Osteoblast (primary cell): ENCODE data around the gene DOK7. TPM values are rescaled to one million over a fixed set of nuclear protein-coding genes. Genes with fewer than 3 reads are reported as not detected.

Experiments
- DNase-seq: peaks from one replicate; pipeline ENCODE4 v3.0.0; 2011; ENCODE audit warnings: low spot score, mixed read lengths; ENCODE audit not compliant: insufficient read length; ENCODE audit errors: missing footprints
- H2AFZ ChIP-seq: 2 replicates; pipeline ENCODE4 v1.6.0; 2011; ENCODE audit warnings: mild to moderate bottlenecking, low read length
- H3K27ac ChIP-seq: 2 replicates; pipeline ENCODE4 v1.5.1; 2011; ENCODE audit warnings: mild to moderate bottlenecking, low read depth, low read length, moderate library complexity
- H3K27me3 ChIP-seq: 2 replicates; pipeline ENCODE4 v1.6.0; 2012; ENCODE audit warnings: mild to moderate bottlenecking, control low read depth, inconsistent platforms, low read length, moderate library complexity; ENCODE audit not compliant: insufficient read depth
- H3K36me3 ChIP-seq: 2 replicates; pipeline ENCODE4 v1.5.1; 2011; ENCODE audit warnings: mild to moderate bottlenecking, low read length, control low read depth, moderate library complexity; ENCODE audit not compliant: insufficient read depth
- H3K4me1 ChIP-seq: 2 replicates; pipeline ENCODE4 v1.5.1; 2011; ENCODE audit warnings: mild to moderate bottlenecking, low read length, control low read depth, moderate library complexity; ENCODE audit not compliant: insufficient read depth
- H3K4me2 ChIP-seq: 2 replicates; pipeline ENCODE4 v1.6.0; 2011; ENCODE audit warnings: mild to moderate bottlenecking, low read length; ENCODE audit not compliant: insufficient read depth
- H3K4me3 ChIP-seq: fragments of 200-600 bp; sonication (generic); 3 replicates; pipeline ENCODE4 v1.5.1; 2012; ENCODE audit warnings: mild to moderate bottlenecking, low read length, inconsistent platforms; ENCODE audit not compliant: insufficient read depth
- H3K79me2 ChIP-seq: 2 replicates; pipeline ENCODE4 v1.6.0; 2012; ENCODE audit warnings: mild to moderate bottlenecking, low read length, control low read depth, inconsistent platforms; ENCODE audit not compliant: insufficient read depth
- H3K9me3 ChIP-seq: 2 replicates; pipeline ENCODE4 v1.5.1; 2011; ENCODE audit warnings: low read depth, low read length, control low read depth
- H4K20me1 ChIP-seq: 2 replicates; pipeline ENCODE4 v1.6.0; 2012; ENCODE audit warnings: mild to moderate bottlenecking, low read length, control low read depth; ENCODE audit not compliant: insufficient read depth
- total RNA-seq: library from RNA; depleted of rRNA; stranded (reverse); fragments of >200 nt; gene quantifications from 2 replicates; pipeline ENCODE4 v1.2.3, GENCODE V29; 2012
- TF ChIP-seq, protein P1 (sequence below): IDR thresholded peaks from 2 replicates; pipeline ENCODE4 v1.5.1; 2011; ENCODE audit warnings: mild to moderate bottlenecking, low read depth, low read length, moderate library complexity; ENCODE audit errors: extremely low read depth

DOK7 gene
- total RNA-seq, 1 donor = not detected

DNA sequence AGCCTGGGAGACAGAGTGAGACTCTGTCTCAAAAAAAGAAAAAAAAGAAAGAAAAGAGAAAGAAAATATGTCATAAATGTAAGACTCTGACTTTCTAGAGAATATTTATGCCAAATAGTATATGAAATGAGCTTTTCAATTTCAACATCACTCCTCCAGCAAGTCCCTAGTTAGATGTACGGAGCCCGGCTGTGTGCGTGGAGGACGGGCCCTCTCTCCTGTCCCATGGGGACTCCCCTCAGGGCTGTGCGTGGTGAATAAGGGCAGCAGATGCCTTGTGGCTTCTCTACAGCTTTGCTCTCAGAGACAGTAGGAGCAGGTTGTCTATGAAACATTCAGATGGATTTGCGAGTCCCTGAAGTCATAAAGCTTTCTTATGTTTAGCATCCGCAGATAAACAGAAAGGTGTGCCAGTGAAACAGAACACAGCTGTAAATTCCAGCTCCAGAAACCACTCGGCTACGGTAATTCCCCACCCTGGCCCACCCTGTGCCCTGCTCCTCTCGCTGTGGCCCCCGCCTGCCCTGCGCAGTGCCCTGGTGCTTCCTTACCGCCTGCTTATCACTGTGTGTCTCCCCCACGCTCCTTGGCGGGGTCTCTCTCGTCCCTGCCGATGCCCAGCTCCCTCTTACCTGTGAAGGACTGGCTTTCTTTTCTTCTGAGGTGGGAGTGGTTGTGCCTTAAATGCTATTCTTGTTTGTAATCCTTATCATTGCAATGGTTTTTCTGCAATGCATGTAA is 35.2 kb upstream of the DOK7 start:
- H4K20me1 ChIP-seq = no peaks in the 10 kb centered on the region
- H3K4me2 ChIP-seq = no peak overlapping the region
- no peaks in the 10 kb centered on the region for H3K36me3 ChIP-seq
- no peaks in the 10 kb centered on the region for H3K27me3 ChIP-seq
- no peak overlapping the region for H2AFZ ChIP-seq
- TF ChIP-seq, protein P1, sequence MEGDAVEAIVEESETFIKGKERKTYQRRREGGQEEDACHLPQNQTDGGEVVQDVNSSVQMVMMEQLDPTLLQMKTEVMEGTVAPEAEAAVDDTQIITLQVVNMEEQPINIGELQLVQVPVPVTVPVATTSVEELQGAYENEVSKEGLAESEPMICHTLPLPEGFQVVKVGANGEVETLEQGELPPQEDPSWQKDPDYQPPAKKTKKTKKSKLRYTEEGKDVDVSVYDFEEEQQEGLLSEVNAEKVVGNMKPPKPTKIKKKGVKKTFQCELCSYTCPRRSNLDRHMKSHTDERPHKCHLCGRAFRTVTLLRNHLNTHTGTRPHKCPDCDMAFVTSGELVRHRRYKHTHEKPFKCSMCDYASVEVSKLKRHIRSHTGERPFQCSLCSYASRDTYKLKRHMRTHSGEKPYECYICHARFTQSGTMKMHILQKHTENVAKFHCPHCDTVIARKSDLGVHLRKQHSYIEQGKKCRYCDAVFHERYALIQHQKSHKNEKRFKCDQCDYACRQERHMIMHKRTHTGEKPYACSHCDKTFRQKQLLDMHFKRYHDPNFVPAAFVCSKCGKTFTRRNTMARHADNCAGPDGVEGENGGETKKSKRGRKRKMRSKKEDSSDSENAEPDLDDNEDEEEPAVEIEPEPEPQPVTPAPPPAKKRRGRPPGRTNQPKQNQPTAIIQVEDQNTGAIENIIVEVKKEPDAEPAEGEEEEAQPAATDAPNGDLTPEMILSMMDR = no peak
- H3K27ac ChIP-seq = no peak overlapping the region
- H3K4me1 ChIP-seq = no peaks in the 10 kb centered on the region
- no peaks in the 10 kb centered on the region for H3K79me2 ChIP-seq
- no peaks in the 10 kb centered on the region for H3K9me3 ChIP-seq
- no peak for DNase-seq
- no peak overlapping the region for H3K4me3 ChIP-seq

DNA sequence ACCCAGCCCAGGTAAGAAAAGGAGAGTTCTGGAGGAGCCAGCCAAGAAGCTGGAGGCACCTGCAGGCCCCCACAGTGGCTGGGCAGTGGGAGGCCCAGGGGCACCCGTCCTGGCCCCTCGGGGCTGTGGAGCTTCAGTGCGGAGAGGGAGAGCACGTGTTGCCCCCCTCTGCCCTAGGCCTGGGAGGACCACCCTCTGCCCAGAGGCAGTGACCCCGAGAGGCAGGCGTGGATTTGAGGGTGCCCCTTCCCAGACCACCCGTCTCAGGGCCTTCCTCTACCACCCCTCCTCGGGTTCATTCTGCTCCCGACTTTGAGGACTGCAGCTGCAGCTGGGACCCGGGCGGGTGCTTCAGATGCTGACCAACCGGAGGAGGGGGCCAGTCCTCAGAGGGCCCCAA is 33.5 kb upstream of the DOK7 start:
- Histone ChIP-seq H2AFZ (no peak overlapping the region), H3K4me3 (no peak overlapping the region), H3K4me2 (no peak overlapping the region), H3K4me1 (no peaks in the 10 kb centered on the region), H3K36me3 (no peaks in the 10 kb centered on the region), H4K20me1 (no peaks in the 10 kb centered on the region), H3K79me2 (no peaks in the 10 kb centered on the region), H3K27me3 (no peaks in the 10 kb centered on the region), H3K9me3 (no peaks in the 10 kb centered on the region), H3K27ac (no peak overlapping the region)
- TF ChIP-seq, protein P1 = no peak
- DNase-seq = no peak

- Histone ChIP-seq H3K79me2 (no peaks in the 10 kb centered on the region), H3K4me2 (no peak overlapping the region), H2AFZ (no peak overlapping the region), H3K27ac (no peak overlapping the region), H4K20me1 (no peaks in the 10 kb centered on the region), H3K4me3 (no peak overlapping the region), H3K9me3 (no peaks in the 10 kb centered on the region), H3K36me3 (no peaks in the 10 kb centered on the region), H3K27me3 (no peaks in the 10 kb centered on the region), H3K4me1 (no peaks in the 10 kb centered on the region)
- TF ChIP-seq, protein P1 = no peak
- no peak for DNase-seq
Measured at GRCh38 chr4:3430524-3430923, 32.6 kb upstream of the DOK7 start.

- peaks cover under 1% of the 10 kb centered on the region for H3K4me1 ChIP-seq
- H3K36me3 ChIP-seq = no peaks in the 10 kb centered on the region
- H3K9me3 ChIP-seq = no peaks in the 10 kb centered on the region
- no peak overlapping the region for H2AFZ ChIP-seq
- no peak overlapping the region for H3K27ac ChIP-seq
- no peaks in the 10 kb centered on the region for H3K27me3 ChIP-seq
- H3K4me2 ChIP-seq = no peak overlapping the region
- H3K79me2 ChIP-seq = no peaks in the 10 kb centered on the region
- no peak overlapping the region for H3K4me3 ChIP-seq
- no peak for DNase-seq
- TF ChIP-seq, protein P1 = no peak
- no peaks in the 10 kb centered on the region for H4K20me1 ChIP-seq
Measured at GRCh38 chr4:3431446-3431993, 31.6 kb upstream of the DOK7 start.
